Loucy (cell line): ENCODE results near the gene TAOK2.

Experiments used
- CTCF ChIP-seq: fragments of 200-600 bp; sonication (generic); conservative IDR thresholded peaks from 2 replicates; pipeline ENCODE4 v1.5.1; 2014; ENCODE audit warnings: mild to moderate bottlenecking, antibody characterized with exemption, low read length
- EZH2phosphoT487 ChIP-seq: fragments of 200-600 bp; IDR thresholded peaks from 2 replicates; pipeline ENCODE4 v1.6.1; 2018; ENCODE audit warnings: antibody characterized with exemption, mild to moderate bottlenecking, moderate library complexity, borderline replicate concordance

DNA sequence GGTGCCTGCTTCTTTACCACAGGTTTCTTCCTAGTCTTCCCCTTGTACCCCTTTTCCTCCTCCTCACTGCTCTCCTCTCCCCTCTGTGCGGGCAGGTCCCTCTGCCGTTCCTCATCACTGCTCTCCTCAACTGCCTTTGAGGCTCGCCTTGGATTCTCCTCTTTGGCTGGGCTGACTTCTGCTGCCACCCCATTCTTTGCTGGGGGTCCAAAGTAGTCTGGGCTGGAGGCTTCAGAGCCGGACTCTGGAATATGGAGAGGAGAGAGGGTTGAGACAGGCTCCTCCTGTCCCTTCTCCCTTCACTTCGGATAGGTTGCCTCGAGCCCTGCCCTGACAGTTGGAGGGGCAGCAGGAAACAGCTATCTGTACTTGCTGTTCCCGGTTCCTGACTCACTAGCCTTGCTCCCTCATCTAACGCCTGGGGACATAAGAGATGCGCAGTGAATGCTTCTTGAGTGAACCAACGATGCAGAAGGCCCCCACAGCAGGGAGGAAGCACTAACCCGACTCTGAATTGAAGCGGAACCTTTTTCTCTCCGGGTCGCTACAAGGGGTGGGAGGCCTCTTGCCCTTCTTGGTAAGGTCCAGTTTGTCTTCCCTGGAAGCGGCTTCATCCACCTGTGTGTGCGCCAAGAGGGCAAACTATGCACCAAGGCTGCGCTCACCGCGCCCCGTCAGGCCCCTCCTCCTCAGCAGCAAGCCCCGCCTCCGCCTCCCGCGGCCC is 21.1 kb downstream of the TAOK2 start:
- TF ChIP-seq CTCF (no peak), EZH2phosphoT487 (no peak)
